GM23338 (cell line): ENCODE data around the gene EIF4E2. TPM values are rescaled to one million over a fixed set of nuclear protein-coding genes. Genes with fewer than 3 reads are reported as not detected.

ENCODE experiments used
- ATAC-seq: fragments of 200-7000 bp; cut with Tn5 transposase; 3 replicates; pipeline ENCODE4 v1.9.1; 2020
- DNase-seq: peaks from one replicate; pipeline ENCODE4 v3.0.0-alpha.2; 2015; ENCODE audit warnings: low spot score
- H2AFZ ChIP-seq: fragments of 200-600 bp; sonication (generic); 2 replicates; pipeline ENCODE4 v1.8.0; 2016; ENCODE audit warnings: antibody characterized with exemption, mild to moderate bottlenecking, moderate library complexity
- H3F3A ChIP-seq: fragments of 200-600 bp; sonication (generic); replicated peaks from 2 replicates; pipeline ENCODE4 v1.8.0; 2017; ENCODE audit warnings: antibody characterized with exemption, mixed run types, low read depth
- H3K27ac ChIP-seq: fragments of 200-600 bp; sonication (generic); 2 replicates; pipeline ENCODE4 v1.6.1; 2016; ENCODE audit warnings: low read depth
- H3K27me3 ChIP-seq: fragments of 200-600 bp; sonication (generic); 2 replicates; pipeline ENCODE4 v1.8.0; 2016; ENCODE audit warnings: mild to moderate bottlenecking, mixed run types, moderate library complexity; ENCODE audit not compliant: insufficient read depth
- H3K36me3 ChIP-seq: fragments of 200-600 bp; sonication (generic); 2 replicates; pipeline ENCODE4 v1.8.0; 2016; ENCODE audit warnings: mild to moderate bottlenecking; ENCODE audit not compliant: insufficient read depth
- H3K4me1 ChIP-seq: fragments of 200-600 bp; sonication (generic); 2 replicates; pipeline ENCODE4 v1.8.0; 2016; ENCODE audit warnings: mild to moderate bottlenecking, moderate library complexity; ENCODE audit not compliant: insufficient read depth
- H3K4me2 ChIP-seq: fragments of 200-600 bp; sonication (generic); 2 replicates; pipeline ENCODE4 v1.7.1; 2017; ENCODE audit warnings: mixed run types
- H3K4me3 ChIP-seq: fragments of 200-600 bp; sonication (generic); 2 replicates; pipeline ENCODE4 v1.6.1; 2016; ENCODE audit warnings: mixed run types
- H3K79me2 ChIP-seq: fragments of 200-600 bp; sonication (generic); replicated peaks from 2 replicates; pipeline ENCODE4 v1.8.0; 2017; ENCODE audit warnings: mild to moderate bottlenecking; ENCODE audit not compliant: insufficient read depth
- H3K9me2 ChIP-seq: fragments of 200-600 bp; sonication (generic); 2 replicates; pipeline ENCODE4 v1.8.0; 2017; ENCODE audit not compliant: insufficient read depth
- H4K20me1 ChIP-seq: fragments of 200-600 bp; sonication (generic); replicated peaks from 2 replicates; pipeline ENCODE4 v1.8.0; 2017; ENCODE audit warnings: mild to moderate bottlenecking; ENCODE audit not compliant: insufficient read depth
- H3K27ac Mint-ChIP-seq: 2 replicates; pipeline ENCODE4 v1.8.0; 2020; ENCODE audit warnings: inconsistent platforms, mild to moderate bottlenecking, moderate library complexity, mixed read lengths
- H3K27me3 Mint-ChIP-seq: 3 replicates; pipeline ENCODE4 v1.8.0; 2022; ENCODE audit warnings: low read depth, mild to moderate bottlenecking, moderate library complexity, mixed read lengths, inconsistent platforms; ENCODE audit not compliant: insufficient read depth, poor library complexity
- H3K36me3 Mint-ChIP-seq: 3 replicates; pipeline ENCODE4 v1.8.0; 2021; ENCODE audit warnings: low read depth, mild to moderate bottlenecking, inconsistent platforms, moderate library complexity, mixed read lengths
- H3K4me1 Mint-ChIP-seq: 3 replicates; pipeline ENCODE4 v1.8.0; 2020; ENCODE audit warnings: mild to moderate bottlenecking, inconsistent platforms, mixed read lengths
- H3K4me3 Mint-ChIP-seq: 3 replicates; pipeline ENCODE4 v1.8.0; 2021; ENCODE audit warnings: moderate library complexity, mild to moderate bottlenecking, inconsistent platforms, mixed read lengths
- H3K9me3 Mint-ChIP-seq: 3 replicates; pipeline ENCODE4 v1.8.0; 2020; ENCODE audit warnings: moderate library complexity, mild to moderate bottlenecking, inconsistent platforms, mixed read lengths
- CREB1 ChIP-seq: fragments of 250-450 bp; sonication (Bioruptor Pico); IDR thresholded peaks from 2 replicates; pipeline ENCODE4 v1.5.0; 2020; ENCODE audit warnings: low read depth, mild to moderate bottlenecking, moderate library complexity
- CTCF ChIP-seq, 2 experiments: fragments of 200-600 bp in 1 of 2; sonication (generic) in 1 of 2; conservative IDR thresholded peaks; 2 replicates each; pipeline versions ENCODE4 v1.5.1 to v1.6.1; 2016 to 2017; ENCODE audit warnings: antibody characterized with exemption in 2 of 2, low read depth in 2 of 2, mild to moderate bottlenecking in 2 of 2, moderate library complexity in 1 of 2
- EZH2 ChIP-seq: fragments of 200-600 bp; sonication (generic); IDR thresholded peaks from one replicate; pipeline ENCODE4 v1.8.0; 2017; ENCODE audit warnings: antibody characterized with exemption, mild to moderate bottlenecking, low read depth; ENCODE audit not compliant: unreplicated experiment
- EZH2phosphoT487 ChIP-seq: fragments of 200-600 bp; sonication (generic); IDR thresholded peaks from one replicate; pipeline ENCODE4 v1.8.1; 2018; ENCODE audit warnings: antibody characterized with exemption; ENCODE audit not compliant: unreplicated experiment
- JUNB ChIP-seq: IDR thresholded peaks from one replicate; pipeline ENCODE4 v1.6.1; 2016; ENCODE audit warnings: antibody characterized with exemption; ENCODE audit not compliant: unreplicated experiment
- NANOG ChIP-seq: IDR thresholded peaks from 2 replicates; pipeline ENCODE4 v1.6.1; 2016; ENCODE audit warnings: antibody characterized with exemption, borderline replicate concordance
- POLR2AphosphoS5 ChIP-seq: IDR thresholded peaks from 2 replicates; pipeline ENCODE4 v1.6.1; 2016; ENCODE audit warnings: antibody characterized with exemption, low read depth
- STAT1 ChIP-seq: IDR thresholded peaks from one replicate; pipeline ENCODE4 v1.6.1; 2016; ENCODE audit warnings: antibody characterized with exemption; ENCODE audit not compliant: unreplicated experiment
- ZNF114 ChIP-seq: fragments of 250-450 bp; sonication (Bioruptor Pico); IDR thresholded peaks from 2 replicates; pipeline ENCODE4 v1.5.0; 2020; ENCODE audit warnings: mild to moderate bottlenecking, moderate library complexity
- ZNF331 ChIP-seq: fragments of 250-450 bp; sonication (Bioruptor Pico); IDR thresholded peaks from 2 replicates; pipeline ENCODE4 v1.5.0; 2020; ENCODE audit warnings: low read depth, mild to moderate bottlenecking, moderate library complexity
- polyA plus RNA-seq: library from polyadenylated mRNA; unstranded; fragments of >200 nt; fragmentation: Nextera tagmentation; extraction: Ambion mirVana; gene quantifications from 2 replicates; pipeline ENCODE4 v1.2.1, GENCODE V29; 2016
- total RNA-seq: library from RNA; depleted of rRNA; stranded (reverse); fragments of >200 nt; shearing (Covaris generic); gene quantifications from 2 replicates; pipeline ENCODE4 v1.2.3, GENCODE V29; 2014
- TF ChIP-seq, protein P1 (sequence below): fragments of 250-450 bp; sonication (Bioruptor Pico); IDR thresholded peaks from 2 replicates; pipeline ENCODE4 v1.5.0; 2020; ENCODE audit warnings: mild to moderate bottlenecking, moderate library complexity
- TF ChIP-seq, protein P2 (sequence below): IDR thresholded peaks from 2 replicates; pipeline ENCODE4 v1.6.1; 2016; ENCODE audit warnings: antibody characterized with exemption
- TF ChIP-seq, protein P3 (sequence below): IDR thresholded peaks from one replicate; pipeline ENCODE4 v1.6.1; 2018; ENCODE audit warnings: antibody characterized with exemption; ENCODE audit not compliant: unreplicated experiment

EIF4E2 gene
- total and polyA plus RNA-seq, 2 experiments from 2014 or later, result 68.1 to 152 TPM

GRCh38 chr2:232527905-232528470, 22.5 kb upstream of the EIF4E2 start:
- Mint-ChIP-seq H3K36me3 (no peaks in the 10 kb centered on the region; the same call in 2 of the 3 replicates), H3K4me3 (no peak overlapping the region), H3K9me3 (no peaks in the 10 kb centered on the region), H3K27ac (no peak overlapping the region), H3K4me1 (peaks cover 13% of the 10 kb centered on the region), H3K27me3 (peaks cover 33% of the 10 kb centered on the region)
- Histone ChIP-seq H3K27me3 (peaks cover 24% of the 10 kb centered on the region), H3K36me3 (no peaks in the 10 kb centered on the region), H3K9me2 (no peaks in the 10 kb centered on the region), H3K4me2 (no peak overlapping the region), H3F3A (no peaks in the 10 kb centered on the region), H2AFZ (no peak overlapping the region), H3K27ac (no peak overlapping the region), H3K4me1 (no peaks in the 10 kb centered on the region; the same call in 1 of the 2 replicates), H4K20me1 (no peaks in the 10 kb centered on the region; the same call in 1 of the 2 replicates), H3K79me2 (no peaks in the 10 kb centered on the region), H3K4me3 (no peak overlapping the region)
- TF ChIP-seq ZNF331 (CRISPR knock-in tag) (no peak), EZH2phosphoT487 (no peak), JUNB (no peak), POLR2AphosphoS5 (no peak), STAT1 (no peak), CREB1 (no peak), NANOG (no peak), EZH2 (no peak), ZNF114 (CRISPR knock-in tag) (no peak), CTCF (conservative IDR thresholded peaks at IDR 0.05; ENCODE audit: low read depth in 2 of 2) (no peak)
- TF ChIP-seq, protein P1, sequence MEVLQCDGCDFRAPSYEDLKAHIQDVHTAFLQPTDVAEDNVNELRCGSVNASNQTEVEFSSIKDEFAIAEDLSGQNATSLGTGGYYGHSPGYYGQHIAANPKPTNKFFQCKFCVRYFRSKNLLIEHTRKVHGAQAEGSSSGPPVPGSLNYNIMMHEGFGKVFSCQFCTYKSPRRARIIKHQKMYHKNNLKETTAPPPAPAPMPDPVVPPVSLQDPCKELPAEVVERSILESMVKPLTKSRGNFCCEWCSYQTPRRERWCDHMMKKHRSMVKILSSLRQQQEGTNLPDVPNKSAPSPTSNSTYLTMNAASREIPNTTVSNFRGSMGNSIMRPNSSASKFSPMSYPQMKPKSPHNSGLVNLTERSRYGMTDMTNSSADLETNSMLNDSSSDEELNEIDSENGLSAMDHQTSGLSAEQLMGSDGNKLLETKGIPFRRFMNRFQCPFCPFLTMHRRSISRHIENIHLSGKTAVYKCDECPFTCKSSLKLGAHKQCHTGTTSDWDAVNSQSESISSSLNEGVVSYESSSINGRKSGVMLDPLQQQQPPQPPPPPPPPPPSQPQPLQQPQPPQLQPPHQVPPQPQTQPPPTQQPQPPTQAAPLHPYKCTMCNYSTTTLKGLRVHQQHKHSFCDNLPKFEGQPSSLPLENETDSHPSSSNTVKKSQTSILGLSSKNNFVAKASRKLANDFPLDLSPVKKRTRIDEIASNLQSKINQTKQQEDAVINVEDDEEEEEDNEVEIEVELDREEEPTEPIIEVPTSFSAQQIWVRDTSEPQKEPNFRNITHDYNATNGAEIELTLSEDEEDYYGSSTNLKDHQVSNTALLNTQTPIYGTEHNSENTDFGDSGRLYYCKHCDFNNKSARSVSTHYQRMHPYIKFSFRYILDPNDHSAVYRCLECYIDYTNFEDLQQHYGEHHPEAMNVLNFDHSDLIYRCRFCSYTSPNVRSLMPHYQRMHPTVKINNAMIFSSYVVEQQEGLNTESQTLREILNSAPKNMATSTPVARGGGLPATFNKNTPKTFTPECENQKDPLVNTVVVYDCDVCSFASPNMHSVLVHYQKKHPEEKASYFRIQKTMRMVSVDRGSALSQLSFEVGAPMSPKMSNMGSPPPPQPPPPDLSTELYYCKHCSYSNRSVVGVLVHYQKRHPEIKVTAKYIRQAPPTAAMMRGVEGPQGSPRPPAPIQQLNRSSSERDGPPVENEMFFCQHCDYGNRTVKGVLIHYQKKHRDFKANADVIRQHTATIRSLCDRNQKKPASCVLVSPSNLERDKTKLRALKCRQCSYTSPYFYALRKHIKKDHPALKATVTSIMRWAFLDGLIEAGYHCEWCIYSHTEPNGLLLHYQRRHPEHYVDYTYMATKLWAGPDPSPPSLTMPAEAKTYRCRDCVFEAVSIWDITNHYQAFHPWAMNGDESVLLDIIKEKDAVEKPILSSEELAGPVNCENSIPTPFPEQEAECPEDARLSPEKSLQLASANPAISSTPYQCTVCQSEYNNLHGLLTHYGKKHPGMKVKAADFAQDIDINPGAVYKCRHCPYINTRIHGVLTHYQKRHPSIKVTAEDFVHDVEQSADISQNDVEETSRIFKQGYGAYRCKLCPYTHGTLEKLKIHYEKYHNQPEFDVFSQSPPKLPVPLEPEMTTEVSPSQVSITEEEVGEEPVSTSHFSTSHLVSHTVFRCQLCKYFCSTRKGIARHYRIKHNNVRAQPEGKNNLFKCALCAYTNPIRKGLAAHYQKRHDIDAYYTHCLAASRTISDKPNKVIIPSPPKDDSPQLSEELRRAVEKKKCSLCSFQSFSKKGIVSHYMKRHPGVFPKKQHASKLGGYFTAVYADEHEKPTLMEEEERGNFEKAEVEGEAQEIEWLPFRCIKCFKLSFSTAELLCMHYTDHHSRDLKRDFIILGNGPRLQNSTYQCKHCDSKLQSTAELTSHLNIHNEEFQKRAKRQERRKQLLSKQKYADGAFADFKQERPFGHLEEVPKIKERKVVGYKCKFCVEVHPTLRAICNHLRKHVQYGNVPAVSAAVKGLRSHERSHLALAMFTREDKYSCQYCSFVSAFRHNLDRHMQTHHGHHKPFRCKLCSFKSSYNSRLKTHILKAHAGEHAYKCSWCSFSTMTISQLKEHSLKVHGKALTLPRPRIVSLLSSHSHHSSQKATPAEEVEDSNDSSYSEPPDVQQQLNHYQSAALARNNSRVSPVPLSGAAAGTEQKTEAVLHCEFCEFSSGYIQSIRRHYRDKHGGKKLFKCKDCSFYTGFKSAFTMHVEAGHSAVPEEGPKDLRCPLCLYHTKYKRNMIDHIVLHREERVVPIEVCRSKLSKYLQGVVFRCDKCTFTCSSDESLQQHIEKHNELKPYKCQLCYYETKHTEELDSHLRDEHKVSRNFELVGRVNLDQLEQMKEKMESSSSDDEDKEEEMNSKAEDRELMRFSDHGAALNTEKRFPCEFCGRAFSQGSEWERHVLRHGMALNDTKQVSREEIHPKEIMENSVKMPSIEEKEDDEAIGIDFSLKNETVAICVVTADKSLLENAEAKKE (CRISPR knock-in tag), result no peak
- TF ChIP-seq, protein P2, sequence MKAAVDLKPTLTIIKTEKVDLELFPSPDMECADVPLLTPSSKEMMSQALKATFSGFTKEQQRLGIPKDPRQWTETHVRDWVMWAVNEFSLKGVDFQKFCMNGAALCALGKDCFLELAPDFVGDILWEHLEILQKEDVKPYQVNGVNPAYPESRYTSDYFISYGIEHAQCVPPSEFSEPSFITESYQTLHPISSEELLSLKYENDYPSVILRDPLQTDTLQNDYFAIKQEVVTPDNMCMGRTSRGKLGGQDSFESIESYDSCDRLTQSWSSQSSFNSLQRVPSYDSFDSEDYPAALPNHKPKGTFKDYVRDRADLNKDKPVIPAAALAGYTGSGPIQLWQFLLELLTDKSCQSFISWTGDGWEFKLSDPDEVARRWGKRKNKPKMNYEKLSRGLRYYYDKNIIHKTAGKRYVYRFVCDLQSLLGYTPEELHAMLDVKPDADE, result no peak
- TF ChIP-seq, protein P3, sequence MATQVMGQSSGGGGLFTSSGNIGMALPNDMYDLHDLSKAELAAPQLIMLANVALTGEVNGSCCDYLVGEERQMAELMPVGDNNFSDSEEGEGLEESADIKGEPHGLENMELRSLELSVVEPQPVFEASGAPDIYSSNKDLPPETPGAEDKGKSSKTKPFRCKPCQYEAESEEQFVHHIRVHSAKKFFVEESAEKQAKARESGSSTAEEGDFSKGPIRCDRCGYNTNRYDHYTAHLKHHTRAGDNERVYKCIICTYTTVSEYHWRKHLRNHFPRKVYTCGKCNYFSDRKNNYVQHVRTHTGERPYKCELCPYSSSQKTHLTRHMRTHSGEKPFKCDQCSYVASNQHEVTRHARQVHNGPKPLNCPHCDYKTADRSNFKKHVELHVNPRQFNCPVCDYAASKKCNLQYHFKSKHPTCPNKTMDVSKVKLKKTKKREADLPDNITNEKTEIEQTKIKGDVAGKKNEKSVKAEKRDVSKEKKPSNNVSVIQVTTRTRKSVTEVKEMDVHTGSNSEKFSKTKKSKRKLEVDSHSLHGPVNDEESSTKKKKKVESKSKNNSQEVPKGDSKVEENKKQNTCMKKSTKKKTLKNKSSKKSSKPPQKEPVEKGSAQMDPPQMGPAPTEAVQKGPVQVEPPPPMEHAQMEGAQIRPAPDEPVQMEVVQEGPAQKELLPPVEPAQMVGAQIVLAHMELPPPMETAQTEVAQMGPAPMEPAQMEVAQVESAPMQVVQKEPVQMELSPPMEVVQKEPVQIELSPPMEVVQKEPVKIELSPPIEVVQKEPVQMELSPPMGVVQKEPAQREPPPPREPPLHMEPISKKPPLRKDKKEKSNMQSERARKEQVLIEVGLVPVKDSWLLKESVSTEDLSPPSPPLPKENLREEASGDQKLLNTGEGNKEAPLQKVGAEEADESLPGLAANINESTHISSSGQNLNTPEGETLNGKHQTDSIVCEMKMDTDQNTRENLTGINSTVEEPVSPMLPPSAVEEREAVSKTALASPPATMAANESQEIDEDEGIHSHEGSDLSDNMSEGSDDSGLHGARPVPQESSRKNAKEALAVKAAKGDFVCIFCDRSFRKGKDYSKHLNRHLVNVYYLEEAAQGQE, result no peak
- no peak for DNase-seq
- ATAC-seq, result no peak
